GM18909 (cell line): ENCODE measurements around the gene IAH1.
"Not testable (repeated sequence)": the region's sequence is repeated elsewhere in the genome, so short reads cannot be mapped to it uniquely, and the experiment has no call there.

Experiments
- ATAC-seq: cut with Tn5 transposase; IDR thresholded peaks from one replicate; pipeline ENCODE4 v1.9.1; 2021; ENCODE audit warnings: mild to moderate bottlenecking; ENCODE audit not compliant: unreplicated experiment, poor library complexity

Gene IAH1

GRCh38 chr2:9472511-9472910, 1.8 kb upstream of the IAH1 start:
- no peak for ATAC-seq

- ATAC-seq, result no peak
Measured at GRCh38 chr2:9473308-9473984, 905 bp upstream of the IAH1 start.

GRCh38 chr2:9473985-9474360, 378 bp upstream of the IAH1 start:
- peak; percentile 25 for ATAC-seq

DNA sequence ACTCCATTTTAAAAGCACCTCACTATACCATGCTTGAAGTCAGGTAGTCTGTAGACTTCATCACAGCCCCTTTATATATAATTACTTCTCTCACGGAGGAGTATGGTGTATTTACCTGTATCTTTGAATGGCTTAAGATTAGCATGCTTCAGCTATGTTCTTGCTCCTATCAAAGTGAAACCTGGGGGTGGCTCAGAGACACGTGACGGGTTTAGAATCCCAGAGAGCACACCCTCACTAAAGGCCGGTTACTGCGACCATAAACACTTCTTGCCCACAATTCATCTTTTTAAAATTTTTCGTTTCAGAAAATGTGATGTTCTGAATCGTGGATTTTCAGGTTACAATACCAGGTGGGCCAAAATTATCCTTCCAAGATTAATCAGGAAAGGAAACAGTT, 3.6 kb downstream of the IAH1 start:
- no peak for ATAC-seq

- ATAC-seq, result no peak
Measured at GRCh38 chr2:9478526-9478925, 4.2 kb downstream of the IAH1 start.

DNA sequence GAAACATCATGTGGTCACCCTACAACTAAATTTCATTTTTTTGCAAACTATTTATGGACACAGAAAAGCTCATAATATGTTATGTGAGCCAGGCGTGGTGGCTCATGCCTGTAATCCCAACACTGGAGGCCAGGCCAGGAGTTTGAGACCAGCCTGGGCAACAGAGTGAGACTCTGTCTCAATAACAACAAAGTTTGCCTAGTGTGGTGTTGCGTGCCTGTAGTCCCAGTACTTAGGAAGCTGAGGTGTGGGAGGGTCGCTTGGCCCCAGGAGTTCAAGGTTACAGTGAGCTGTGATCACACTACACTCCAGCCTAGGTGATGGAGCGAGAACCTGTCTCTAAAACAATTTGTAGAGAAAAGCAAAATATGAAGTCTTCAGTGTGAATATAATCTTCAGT, 5.8 kb downstream of the IAH1 start:
- no peak for ATAC-seq

DNA sequence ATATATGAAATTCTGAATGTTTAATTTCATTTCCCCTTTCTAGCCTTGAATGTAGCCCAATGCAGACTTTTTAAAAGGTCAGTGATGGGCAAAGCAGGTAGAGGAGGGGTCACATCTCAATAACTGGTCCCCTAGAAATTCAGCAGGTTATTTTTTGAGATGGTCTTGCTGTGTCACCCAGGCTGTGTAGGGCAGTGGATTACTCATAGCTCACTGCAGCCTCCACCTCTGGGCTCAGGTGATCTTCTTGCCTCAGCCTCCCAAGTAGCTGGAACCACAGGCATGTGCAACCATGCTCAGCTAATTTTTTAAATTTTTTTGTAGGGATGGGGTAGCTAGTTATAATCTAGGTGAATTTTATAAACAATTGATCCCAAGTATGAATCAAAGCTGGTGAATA, 8.8 kb downstream of the IAH1 start:
- no peak for ATAC-seq

DNA sequence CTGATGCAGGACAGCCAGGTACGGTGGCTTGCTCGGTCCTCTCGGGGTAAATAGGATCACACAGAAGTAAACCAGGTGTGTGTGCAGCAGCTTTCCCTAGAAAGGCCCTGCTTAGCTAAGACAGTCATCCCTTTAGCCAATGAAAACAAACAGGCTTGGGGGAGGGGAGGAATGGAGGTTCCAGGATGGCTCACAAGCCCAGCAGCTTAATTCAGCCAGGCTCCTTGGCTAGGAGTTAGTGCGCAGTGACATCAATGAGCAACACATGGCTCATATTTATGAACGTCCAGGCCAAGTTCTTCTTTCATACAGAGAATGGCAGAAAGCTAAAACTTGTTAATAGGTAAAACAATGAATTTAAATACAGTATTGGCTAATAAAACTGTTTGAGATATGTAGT, 10.2 kb downstream of the IAH1 start:
- ATAC-seq, result no peak

GRCh38 chr2:9488583-9489547, 14.5 kb downstream of the IAH1 start:
- no peak for ATAC-seq

DNA sequence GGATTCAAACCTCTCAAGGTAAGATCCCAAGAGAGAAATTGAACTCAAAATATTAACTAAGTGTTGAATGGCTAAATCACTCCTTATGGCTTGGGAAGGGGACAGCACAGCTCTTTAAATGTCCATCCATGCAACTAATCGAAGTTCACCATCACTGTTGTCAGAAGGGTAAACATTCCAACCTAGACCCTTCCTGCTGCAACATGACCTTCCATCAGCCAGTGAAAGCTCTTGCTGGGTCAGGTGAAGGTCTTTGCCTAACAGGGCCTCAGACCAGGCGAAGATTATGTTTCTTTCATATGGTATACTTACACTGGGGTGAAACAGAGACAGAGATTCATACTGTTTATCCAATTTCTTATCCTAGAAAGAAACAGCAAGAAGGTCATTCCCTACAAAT, 16.4 kb downstream of the IAH1 start:
- no peak for ATAC-seq

DNA sequence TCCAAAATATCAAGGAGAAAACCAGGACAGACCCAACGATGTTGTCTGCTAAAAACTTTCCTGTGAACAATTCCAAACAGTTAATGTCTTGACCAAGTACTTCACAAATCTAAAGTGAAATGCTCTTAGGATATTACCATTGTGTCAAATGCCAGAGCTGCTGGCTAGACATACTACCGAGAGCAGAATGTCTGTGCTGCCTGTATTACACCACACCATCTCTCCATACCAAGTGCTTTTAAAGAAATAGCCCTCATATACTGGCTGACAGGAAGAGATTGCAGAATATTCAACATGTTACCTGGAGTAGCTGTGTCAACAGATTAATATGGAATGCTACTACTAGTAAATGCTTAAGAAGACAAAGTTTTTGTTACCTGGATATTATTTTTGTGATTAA, 18.6 kb downstream of the IAH1 start:
- no peak for ATAC-seq

- no peak for ATAC-seq
Measured at GRCh38 chr2:9493478-9493877, 19.1 kb downstream of the IAH1 start.

GRCh38 chr2:9494081-9494480, 19.7 kb downstream of the IAH1 start:
- no peak for ATAC-seq

DNA sequence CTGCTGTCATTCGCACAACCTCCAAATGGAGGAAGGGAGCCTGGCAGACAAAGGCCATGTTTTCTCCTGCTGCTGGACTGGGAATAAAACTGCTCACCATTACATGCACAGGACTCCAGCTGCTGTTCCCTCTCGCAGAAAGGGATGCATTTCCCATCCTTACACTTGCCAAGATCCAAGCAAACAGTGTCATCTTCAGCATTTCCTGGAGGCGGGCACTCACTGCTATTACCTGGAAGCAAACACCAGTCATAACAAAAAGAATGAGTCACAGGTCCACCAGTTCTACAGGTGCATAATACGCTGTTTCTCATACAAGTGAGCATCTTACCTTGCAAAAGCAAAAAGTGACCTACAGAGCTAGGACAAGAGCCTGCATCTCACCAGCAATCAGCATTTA, 22.7 kb downstream of the IAH1 start:
- no peak for ATAC-seq

DNA sequence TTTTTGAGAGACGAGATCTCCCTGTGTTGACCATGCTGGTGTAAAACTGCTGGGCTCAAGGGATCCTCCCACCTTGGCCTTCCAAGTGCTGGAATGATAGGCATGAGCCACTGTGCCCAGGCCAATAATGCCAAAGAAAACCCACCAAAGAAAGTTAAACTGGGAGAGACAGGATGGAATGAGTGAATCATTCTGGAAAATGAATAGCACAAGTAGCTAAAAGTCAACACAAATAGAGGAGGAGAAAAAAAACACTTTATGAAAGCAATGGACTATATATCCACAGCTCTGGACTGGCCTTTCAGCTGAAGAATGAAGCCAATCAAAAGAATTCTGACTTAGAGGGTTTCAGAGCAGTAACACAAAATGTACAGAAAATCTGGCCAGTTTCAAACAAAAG, 23.9 kb downstream of the IAH1 start:
- no peak for ATAC-seq

GRCh38 chr2:9508931-9509330, 34.6 kb downstream of the IAH1 start:
- ATAC-seq, result no peak

- ATAC-seq, result not testable (repeated sequence)
Measured at GRCh38 chr2:9513946-9514345, 39.6 kb downstream of the IAH1 start.

DNA sequence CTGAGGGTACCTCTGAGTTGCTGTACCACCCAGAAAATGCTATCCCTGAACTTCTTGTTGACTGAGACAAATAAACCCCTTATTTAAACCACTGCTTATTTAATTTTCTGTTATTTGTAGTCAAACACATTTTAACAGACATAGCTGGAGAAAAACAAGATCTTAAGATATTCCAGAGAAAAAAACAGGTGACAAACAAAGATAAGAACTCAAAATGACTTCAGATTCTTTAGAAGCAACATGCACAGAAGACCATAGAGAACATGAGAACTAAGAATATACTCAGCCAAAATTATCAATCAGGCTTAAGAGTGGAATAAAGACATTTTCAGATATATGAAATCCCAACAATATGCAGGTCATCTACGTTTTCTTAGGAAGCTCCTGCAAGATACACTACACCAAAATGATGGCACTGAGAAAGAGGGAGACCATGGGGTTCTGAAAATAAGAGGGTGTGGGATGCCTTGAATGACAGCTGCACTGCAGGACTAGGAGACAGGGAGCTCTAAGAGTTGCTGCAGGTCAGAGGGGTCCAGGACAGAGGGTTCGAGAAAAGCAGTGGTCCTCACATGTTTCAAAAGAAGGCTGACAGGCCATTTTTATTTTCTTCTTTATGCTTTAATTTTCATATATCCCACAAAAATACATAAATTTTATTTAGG, 42.9 kb downstream of the IAH1 start:
- ATAC-seq, result no peak

- no peak for ATAC-seq
Measured at GRCh38 chr2:9518163-9518562, 43.8 kb downstream of the IAH1 start.

- ATAC-seq, result no peak
Measured at GRCh38 chr2:9518780-9519179, 44.4 kb downstream of the IAH1 start.

DNA sequence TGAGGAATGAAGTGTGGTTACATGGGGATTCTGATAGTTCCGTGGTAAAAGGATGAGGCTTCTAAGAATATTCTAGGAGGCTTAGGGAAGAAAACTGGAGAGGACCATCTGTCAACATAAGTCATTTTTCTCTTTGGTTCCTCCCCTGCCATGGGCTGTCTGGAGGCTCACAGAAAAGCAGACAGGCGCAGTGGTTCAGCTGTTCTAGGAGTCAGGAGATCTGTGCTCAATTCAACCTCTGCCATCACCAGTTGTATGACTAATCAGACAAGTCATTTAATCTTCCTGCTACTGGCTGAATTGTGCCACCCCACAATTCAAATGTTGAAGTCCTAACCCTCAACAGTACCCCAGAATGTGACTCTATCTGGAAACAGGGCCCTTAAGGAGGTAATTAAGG, 44.9 kb downstream of the IAH1 start:
- ATAC-seq, result no peak
